ENCODE results near the gene RETREG1.
"Not testable (repeated sequence)": the region's sequence is repeated elsewhere in the genome, so short reads cannot be mapped to it uniquely, and the experiment has no call there.

RETREG1 gene

DNA sequence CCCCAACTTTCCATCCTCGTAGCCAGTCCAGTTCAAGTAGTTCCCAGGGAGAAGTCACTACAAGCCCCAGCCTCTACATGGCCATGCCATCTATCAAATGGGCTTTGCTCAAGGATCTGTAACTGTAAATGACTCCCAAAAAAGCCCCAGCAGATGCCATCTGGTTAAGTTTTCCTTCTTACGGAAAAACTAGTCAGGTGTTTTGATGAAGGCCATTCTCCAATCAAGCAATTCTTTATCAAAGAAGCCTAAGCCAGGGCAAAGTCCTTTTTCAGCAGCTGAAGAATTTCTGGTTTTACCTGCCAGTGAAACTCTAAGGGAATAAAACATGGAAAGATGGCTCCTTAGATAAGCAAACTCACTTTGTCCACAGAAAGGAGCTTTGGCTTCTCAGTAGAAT, 129.3 kb downstream of the RETREG1 start:
- no peak for DNase-seq (ENCODE audit: low read depth in 2 of 2)

DNA sequence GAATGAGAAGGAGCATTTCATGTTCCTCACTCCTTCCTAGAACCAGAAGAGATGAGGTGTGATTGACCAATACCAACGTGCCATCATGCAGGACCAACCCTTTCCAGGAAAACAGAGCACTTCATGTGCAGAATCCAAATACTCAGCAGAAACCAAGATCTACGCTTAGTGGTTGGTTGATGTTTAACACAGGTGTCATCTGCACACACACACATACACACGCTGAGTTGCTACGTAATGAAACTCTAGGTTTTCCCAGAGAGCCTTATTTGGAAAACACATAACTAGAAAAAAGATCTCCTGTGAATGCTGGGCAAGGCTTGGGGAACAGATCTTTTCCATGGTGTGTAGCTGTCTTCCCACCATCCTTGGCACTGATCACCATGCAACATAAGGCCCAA, 130.1 kb downstream of the RETREG1 start:
- no peak for DNase-seq (ENCODE audit: low read depth in 2 of 2)

DNA sequence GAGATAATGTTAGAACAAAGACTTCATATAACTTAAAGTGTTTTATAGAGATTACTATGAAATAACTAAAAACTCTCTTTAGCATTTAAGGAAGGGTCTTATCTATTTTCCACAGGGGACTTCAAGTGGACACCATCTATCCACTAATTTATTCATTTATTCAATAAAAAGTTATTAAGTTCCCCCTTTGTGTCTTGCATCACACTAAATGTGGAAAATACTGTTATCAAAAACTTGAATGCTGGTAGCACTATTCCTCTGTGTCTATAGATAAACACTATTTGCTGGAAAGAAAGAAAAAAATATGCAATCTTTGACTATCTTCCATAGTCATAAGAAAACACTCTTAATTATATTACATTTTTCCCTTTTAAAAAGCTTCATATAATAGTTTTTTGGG, 131.1 kb downstream of the RETREG1 start:
- DNase-seq (ENCODE audit: low read depth in 2 of 2): no peak

DNA sequence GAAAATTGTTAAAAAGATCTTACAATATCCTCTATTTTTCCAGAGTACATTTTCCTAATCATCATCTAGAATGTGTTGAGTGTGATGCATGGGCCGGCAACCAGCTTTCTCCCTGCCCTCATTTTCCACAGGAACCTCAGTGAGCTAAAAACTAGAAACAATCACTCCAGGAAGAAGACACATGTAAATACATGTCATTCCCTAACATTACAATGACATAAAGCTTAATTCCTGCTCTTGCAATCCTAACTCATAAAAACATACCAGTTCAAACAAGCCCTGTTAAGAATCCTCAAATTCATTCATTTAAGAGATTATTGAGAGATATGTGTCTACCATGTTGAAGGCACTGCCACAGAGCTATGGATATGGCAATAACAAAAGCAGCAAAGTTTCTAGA, 132.7 kb downstream of the RETREG1 start:
- no peak for DNase-seq (ENCODE audit: low read depth in 2 of 2)

DNA sequence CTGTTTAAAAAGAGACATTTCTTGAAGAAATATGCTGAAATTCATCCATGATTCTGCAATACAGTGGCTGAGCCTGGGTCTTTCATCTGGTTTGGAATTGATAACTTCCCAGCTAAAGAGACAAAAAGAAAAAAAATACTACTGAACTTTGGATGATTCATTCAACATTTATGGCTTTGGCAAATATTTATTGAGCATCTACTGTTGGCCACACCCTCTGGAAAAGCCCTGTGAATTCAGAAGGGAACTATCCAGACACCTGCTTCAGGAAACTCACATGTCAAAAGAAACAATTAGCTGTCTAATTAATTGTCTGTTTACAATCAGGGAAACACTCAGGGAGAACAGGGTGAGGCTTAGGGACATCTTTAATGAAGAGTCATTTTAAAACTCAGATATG, 133.4 kb downstream of the RETREG1 start:
- DNase-seq (ENCODE audit: low read depth in 2 of 2): no peak

DNA sequence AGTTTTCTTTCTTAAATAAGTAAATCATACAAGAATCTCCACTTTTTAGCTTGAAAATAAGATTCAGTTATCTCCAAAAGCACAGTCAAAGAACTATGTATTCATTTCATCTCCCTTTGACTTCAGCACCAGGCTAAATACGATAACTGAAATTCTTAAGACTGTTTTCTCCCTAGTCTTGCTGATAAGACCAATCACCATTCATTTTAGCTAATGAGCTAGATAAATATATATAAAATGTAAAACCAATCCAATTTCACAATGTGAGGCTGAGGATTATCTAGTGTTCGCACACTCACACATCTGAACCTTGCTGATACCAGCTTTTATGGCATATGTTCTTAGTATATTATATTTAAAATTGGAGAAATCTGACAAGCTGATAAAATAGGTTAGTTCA, 133.9 kb downstream of the RETREG1 start:
- no peak for DNase-seq (ENCODE audit: low read depth in 2 of 2)

DNA sequence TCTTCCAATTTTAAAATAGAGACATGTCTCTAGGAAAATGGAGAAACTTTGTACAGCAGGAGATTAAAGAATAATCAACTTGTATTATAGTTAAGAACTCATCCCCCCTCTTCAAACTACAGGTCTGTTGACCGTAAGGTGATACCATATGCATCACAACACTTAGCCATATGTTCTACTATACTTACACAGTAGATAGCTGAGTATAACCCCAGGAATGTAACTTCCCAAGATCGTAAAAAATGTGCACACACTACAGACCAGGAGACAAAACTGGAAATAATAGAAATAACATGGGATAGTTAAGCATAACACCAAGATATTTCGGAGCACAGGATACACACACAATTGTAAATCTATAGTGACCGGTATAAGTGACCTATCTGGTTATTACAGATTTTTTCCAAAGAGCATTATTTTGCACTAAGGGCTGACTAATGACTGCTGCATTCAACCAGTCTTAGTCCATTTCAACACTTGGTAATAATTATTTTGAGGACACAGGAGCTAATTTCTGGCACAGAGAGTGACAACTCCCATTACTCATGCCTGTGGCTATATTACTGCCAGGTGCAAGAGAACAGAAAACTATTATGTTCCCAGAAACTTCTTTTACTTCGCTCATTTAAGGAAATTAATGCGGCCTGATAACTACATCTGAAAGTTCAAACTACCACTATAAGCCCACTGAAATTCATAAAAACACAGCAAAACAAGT, 135.8 kb downstream of the RETREG1 start:
- no peak for DNase-seq (ENCODE audit: low read depth in 2 of 2)

DNA sequence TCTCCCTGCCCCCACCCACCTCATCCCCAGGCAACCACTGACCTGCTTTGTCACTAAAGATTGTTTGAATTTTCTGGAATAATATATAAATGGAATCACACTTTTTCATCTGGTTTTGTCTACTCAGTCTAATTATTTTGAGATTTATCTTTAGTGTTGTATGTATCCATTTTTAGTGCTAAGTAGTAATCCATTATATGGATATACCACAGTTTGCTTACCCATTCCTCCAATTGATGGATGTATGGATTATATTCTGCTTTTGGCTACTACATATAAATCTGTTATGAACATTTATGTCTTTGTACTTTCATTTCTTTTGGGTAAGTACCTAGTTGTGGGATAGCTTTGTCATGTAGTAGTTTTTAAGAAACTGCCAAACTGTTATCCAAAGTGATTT, 136.7 kb downstream of the RETREG1 start:
- no peak for DNase-seq (ENCODE audit: low read depth in 2 of 2)

DNA sequence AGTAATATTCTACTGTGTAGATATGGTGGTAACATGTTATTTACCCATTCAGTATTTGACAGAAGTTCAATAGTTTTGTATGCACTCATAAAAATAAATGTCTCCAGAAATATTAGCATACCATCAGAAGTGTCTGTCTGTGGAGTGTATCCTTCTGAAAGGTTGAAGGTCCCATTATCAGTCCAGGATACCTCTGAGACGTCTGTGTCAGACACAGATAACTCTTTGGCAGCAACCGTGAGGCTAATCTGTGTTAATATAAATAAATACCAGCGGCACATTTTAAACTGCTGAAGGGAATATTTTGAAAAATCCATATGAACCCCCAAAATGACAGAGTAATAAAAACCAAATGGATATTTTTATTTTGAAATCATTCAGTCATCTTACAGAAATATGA, 139.3 kb downstream of the RETREG1 start:
- DNase-seq (ENCODE audit: low read depth in 2 of 2): no peak

DNA sequence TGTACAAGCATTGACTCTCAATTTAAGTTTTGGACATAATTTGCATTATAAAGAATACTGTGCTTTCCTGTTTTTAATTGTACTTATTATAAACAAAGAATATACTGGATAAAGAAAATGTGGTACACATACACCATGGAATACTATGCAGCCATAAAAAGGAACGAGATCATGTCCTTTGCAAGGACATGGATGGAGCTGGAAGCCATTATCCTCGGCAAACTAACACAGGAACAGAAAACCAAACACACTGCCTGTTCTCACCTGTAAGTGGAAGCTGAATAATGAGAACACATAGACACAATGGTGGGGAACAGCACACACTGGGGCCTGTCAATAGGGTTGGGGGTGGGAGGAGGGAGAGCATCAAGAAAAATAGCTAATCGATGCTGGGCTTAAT, 140.4 kb downstream of the RETREG1 start:
- DNase-seq (ENCODE audit: low read depth in 2 of 2): not testable (repeated sequence)

DNA sequence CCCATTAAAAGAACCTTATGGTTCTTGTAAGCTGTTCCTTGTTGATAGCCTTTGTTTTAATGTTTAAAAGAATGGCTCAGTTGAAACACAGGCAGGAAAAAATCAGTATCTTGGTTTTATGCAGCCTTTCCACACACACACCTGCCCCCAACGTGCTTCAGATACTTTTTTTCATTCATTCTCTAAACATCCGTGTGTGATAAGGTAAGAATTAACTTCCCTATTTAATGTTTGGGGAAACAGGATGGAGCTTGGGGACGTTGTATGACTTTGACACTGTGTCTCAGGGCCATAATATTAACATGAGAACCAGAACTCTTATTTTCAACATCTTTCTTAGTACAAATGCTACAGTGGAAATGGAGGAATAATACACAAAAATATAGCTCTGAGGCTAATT, 145.4 kb downstream of the RETREG1 start:
- DNase-seq (ENCODE audit: low read depth in 2 of 2): no peak

DNA sequence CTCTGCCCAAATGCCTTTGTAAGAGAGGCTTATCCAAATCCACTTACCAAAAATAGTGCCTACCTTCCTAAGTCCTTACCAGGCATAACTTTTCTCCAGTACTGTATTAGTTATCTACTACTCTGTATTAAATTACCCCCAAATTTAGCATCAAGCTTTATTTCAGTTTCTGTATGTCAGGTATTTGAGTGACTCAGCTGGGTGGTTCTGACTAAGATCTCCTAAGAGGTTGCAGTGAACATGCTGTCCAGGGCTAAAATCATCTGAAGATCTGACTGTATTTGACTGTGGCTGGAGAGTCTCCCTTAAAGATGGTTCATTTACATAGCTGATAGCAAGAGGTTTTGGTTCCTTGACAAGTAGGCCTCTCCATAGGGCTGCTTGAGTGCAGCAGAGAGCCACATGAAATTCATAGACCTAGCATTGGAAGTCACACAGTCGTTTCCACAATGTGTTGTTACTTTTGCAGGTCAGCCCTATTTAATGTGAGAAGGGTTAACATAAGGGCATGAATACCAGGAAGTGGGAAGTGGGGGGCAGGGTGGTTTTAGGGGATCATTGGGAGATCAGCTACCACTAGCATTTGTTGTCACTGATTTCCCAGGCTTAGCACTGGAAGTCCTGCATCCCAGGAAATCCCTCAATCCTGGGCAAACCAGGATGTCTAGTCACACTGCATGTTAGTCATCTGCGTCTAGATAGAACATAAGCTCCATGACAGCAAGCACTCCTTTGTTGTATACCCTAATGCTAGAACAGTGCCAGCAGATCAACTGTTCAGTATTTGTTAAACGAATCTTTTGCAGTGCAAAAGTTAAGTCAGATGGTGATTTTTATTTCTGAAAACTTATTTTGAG, 149.2 kb downstream of the RETREG1 start:
- no peak for DNase-seq (ENCODE audit: low read depth in 2 of 2)

DNA sequence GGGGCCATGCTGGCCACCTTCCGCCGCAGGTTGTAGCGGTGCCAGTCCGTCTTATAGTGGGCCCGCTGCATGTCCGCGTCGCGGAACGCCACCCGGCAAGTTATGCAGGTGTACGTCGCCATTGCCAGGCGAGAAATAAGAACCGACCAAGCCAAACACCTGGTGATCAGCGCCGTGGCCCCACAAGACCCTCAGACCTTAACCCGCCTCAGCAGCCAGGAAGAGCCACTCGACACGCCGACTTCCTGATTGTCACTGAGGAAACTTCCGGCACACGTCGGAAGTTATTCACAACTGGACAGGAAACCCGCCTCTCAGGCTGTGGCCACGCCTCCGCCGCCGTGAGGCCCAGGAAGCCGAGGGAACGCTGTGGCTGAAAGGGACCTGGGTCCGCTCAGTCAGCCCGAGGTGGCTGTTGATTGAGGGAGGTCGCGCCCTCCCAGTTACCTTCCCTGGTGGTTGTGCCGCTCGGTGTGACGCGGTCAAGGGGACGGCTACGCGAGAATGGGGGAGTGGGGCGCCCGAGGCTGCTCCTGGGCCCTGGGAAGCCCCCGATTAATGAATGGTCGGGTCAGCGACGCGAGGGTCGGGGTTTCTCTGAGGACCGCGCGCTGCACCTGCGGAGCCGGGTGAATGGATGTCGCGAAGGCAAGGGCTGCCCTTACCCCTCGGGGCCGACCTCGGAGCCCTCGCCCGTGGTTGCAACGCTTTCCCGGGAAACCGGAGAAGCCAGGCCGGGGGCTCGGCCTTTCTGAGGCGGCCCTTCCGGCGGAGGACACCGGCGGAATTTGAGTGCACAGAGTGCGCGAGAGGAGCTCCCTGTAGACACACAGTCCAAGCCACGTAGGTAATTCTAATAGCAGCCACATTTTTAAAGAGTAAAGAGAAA, 151.0 kb downstream of the RETREG1 start, which contains the start of gene ZNF622:
Gene ZNF622 (minus strand): TSS at position 257 of the 889 bp plus-strand sequence. CDS start 135 bp downstream, at position 122.
- peak; percentile 74 to 84 for DNase-seq (ENCODE audit: low read depth in 2 of 2)

DNA sequence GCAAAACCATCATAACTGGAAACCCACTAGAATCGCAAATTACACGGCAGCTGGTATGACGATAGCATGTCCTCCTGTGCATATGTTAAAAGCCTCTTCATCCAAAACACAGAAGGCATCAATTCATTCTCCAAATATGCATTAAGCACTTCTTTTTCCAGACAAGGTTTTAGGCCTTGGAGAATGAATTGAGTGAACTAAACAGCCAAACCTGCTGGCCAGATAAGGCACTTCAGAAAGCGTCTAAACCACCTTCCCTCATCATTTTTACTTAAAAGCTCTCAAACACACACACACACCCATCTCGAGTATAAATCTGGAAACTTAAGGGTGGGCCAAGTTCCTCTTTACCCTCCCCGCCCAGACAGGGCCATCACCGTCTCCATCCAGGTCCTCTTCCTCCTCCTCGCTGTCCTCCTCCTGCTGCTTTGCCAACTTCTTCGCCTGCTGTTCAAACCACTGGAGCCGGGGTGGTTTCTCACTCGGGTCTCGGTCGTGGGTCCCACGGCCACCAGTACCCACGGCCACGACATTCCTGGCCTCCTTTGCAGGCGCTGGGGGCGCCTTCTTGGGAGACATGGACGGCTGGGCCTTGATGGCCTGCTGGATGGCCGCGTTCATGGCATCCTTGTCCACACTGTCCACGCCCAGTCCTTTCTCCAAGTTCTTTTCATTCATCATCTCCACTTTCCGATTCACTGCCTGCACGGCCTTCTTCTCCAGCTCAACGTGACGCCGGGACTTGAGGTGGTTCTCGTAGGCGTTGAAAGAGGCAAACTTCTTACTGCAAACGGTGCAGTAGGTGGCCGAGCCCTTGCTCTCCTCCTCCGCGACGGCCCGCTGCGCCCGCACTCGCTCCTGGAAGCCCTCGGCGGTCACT, 151.9 kb downstream of the RETREG1 start:
- DNase-seq (ENCODE audit: low read depth in 2 of 2): no peak

DNA sequence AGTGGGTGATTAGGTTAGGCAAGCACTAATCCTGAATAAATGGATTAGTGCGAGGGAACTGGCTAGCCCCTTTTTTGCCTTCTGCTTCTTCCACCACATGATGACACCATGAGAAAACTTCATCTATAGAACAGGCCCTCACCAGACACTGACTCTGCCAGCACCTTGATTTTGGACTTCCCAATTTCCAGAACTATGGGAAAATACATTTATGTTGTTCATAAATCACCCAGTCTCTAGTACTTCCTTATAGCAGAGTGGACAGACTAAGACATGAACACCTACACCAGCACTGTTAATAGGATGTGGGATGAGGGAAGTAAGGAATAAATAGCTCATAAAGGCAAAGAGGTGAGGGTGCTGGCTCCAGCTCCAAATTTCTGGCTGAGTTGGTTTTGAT, 152.6 kb downstream of the RETREG1 start:
- DNase-seq (ENCODE audit: low read depth in 2 of 2): no peak

DNA sequence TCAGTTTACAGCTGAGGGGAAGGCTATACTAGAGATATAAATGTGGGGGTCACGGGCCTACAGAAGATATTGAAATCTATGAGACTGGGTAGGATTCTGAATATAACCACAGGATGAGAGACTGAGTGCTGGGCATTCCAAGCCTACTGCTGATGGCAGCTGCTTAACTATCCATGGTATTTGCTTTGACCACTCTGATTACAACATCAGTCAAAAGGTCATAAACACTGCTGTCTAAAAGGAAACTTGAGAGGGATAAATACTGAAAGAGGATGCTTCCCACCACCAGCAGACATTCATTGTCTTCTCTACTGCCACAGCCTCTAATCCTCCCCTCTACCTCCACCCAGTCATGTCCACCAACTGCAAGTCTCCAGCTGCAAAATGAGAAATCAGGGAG, 155.0 kb downstream of the RETREG1 start:
- DNase-seq (ENCODE audit: low read depth in 2 of 2): no peak

DNA sequence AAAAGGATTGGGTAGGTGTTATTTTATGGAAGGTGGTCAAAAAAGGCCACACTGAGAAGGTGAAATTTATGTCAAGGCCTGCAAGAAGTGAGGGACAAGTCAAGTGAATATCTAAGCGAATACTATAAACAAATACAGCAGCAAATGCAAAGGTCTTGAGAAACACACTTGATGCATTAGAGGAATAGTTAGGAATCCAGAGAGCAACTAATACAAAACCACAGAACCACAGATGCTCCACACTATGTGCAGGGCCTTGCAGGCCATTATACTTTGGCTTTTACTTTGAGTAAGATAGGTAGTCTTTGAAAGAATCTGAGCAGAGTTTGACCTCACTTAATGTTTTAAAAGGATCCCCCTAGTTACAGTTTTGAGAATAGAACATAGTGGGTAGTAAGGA, 155.8 kb downstream of the RETREG1 start:
- DNase-seq (ENCODE audit: low read depth in 2 of 2): no peak

DNA sequence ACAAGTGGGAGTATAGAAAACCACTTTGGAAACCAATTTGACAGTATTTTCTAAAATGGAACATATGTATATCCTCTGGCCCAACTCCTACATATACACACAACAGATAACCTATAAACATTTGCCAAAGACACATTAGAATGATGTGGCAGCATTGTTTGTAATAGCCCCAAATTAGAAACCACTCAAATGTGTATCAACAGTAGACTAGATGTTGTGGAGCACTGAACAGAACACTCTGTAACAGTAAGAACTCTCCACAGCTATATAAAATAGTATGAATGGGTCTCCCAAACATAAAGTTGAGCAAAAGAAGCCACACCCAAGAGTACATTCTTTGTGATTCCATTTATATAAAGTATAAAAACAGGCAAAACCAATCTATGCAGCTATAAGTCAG, 157.3 kb downstream of the RETREG1 start:
- DNase-seq (ENCODE audit: low read depth in 2 of 2): no peak

DNA sequence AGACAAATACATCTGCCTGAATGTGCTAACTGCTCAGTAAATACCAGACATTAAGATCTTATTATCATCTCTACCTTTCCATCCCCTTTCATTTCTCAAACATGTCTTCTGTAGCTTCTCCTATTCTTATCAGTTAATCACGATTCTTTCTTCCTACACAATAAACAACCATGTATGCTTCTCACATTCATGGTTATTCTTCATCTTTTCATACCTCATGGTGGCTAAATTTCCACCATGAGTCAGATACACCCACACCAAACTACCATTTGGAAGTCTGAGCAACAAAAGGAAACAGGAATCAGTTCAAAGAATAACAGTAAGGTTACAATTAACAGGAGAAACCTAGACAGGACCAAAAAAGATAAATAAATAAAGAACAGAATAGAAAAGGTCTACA, 158.9 kb downstream of the RETREG1 start:
- no peak for DNase-seq (ENCODE audit: low read depth in 2 of 2)

DNA sequence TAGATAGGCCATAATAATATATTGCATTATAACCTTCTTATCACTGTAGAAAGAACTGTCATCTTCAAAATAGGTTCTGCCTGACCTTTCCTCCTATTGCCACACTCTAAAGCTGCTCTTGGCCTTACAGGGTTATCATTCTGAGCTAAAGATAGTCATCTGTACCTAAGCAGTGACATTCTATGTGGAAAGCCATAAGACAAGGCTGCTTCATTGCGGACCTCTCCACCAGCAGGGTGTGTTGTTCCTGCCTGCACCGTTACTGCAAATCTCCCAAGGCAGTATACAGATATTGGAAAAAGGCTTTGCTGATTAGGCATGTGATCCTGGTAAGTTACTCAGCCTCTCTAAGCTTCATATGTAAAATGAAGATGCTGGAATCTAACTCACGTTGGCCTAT, 159.3 kb downstream of the RETREG1 start:
- DNase-seq (ENCODE audit: low read depth in 2 of 2): no peak
